CD4-positive, alpha-beta T cell treated with Interleukin-4 for 1 hour (primary cell): ENCODE measurements around the gene USP7.
"Not testable (repeated sequence)": the region's sequence is repeated elsewhere in the genome, so short reads cannot be mapped to it uniquely, and the experiment has no call there.

Source experiments
- DNase-seq, 2 donors: peaks; one replicate each; pipeline ENCODE4 v3.0.0-alpha.2; 2020 to 2022

USP7 gene

GRCh38 chr16:8921347-8921984 lies 42.2 kb downstream of the USP7 start:
- DNase-seq: no peak

DNA sequence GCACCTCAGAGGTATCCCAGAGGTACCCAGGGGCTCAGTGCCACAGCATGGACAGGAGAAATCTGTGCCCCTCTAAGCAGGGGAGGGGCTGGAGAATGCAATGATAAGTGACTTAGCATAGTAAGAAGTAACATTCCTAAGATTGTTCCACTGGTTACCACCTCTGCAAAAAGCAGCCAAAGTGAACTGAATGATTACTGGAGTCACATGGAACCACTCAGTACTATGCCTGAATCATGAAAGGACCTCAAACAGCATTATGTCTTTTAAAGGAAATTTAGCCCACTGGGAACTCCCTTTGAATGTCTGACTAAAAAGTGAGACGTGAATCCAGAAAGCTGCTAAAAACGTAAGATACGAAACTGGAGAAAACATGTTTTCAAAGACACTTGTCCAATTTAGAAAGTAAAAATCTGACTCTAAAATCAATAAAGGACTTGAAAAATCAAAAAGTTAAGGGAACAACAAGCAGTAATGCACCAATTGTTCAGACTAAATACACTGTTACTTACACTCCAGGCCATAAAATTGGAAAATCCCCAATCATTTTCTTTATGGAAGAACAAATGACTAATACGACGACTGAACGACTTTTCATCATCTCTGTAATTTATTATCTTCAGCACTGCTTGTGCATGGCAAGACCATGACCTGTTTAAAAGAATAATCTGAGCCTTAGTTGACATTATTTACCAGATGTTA lies 42.9 kb downstream of the USP7 start:
- DNase-seq: no peak

- DNase-seq: peak in 1 of 2 donors; percentile 10
Measured at GRCh38 chr16:8919934-8920462, 43.7 kb downstream of the USP7 start.

GRCh38 chr16:8919089-8919933 lies 44.4 kb downstream of the USP7 start:
- no peak for DNase-seq

- DNase-seq: not testable (repeated sequence)
Measured at GRCh38 chr16:8917336-8917735, 46.4 kb downstream of the USP7 start.

DNA sequence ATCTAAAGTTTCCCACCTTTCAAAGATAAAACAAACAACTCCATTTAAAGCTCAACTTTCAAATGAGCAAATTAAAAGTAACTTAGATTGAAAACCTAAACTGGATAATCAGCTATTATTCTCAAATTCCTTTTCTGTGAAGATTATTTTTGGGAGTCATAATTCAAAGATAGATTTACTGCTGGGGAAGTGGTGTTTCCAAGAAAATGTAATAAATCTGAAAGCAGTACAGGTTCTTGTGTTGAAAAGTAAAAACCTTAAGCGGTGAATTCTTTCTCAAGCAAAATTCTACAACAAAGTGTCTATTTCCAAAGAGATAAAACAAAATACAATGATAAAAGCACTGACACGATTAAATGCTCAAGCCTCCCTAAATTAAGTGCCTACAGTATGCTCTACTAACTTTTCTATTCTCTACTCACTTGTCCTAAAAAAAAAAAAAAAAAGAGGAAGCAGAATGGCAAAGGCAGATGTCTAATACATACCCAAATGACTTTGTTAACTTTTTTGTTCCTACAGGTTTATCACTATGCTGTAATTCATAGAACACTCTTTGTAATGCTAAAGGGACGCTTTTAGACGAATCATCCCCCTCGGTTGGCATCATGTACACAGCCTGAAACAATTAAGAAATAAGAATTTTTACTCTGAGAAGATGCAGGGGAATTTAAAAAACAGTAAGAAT lies 47.0 kb downstream of the USP7 start:
- no peak for DNase-seq

DNA sequence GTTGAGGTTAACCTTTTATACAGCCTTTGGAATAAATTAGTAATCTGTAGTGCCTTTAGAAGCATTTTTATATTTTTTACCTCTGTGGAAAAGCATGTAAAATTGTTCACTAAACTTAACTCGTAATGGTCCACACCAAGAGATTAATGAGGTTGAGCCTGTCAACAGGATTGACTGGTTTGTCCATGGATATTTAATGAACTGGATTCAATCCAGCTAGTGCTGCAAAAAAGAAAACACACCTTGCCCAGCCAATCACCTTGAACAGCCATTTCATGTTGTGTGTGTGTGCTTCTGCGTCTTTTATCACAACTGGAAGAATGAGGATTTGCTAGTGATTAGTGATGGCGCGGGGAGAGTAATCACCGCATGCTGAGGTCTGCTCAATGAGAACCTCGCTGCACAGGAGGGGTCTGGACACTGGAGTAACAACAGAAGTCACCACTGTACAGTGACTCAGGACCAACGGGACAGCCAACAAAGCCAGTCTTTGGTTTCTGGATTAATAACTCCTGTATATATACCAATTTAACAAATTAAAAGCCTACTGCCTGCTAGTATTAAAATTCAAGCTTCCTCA lies 47.9 kb downstream of the USP7 start:
- DNase-seq: no peak

GRCh38 chr16:8914098-8914497 lies 49.6 kb downstream of the USP7 start:
- no peak for DNase-seq

- DNase-seq: no peak
Measured at GRCh38 chr16:8912793-8913192, 50.9 kb downstream of the USP7 start.

DNA sequence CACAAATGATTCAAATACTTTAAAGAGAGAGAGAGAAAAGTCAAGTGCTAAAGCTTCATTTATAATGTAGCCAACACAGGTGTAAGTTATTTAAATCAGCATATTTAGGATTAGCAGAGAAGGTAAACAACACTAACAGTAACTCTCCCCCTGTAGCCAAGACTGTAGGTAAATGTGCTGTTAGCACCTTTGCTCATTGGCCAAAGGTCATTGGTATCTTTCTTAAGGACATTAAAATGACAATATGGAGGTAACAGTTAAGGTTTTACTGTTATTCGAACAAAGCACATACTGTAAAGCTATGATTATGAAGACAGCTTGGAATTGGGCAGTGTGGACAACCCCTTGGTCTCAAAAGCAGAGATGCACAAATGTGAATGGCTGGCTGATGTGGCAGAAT lies 52.9 kb downstream of the USP7 start:
- DNase-seq: no peak

- DNase-seq: no peak
Measured at GRCh38 chr16:8908810-8909468, 54.8 kb downstream of the USP7 start.

DNA sequence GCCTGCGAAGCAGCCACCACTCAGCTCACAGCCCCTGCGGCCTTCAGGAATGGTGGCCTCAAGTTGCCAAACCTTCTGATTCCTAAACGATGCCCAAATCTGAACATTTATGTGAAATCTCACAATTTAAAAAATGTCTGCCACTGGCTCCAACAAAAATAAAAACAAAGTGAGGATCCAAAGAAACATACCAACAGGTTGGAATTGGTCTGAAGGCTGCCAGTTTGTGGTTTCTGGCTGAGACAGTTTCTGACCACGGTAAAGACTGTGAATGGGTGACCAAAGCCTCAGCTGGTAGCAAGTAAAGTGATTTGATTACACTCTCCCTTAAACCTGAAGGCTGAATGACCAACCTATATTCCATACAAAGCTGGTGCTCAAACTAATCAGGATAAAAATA lies 56.6 kb downstream of the USP7 start:
- DNase-seq: no peak

DNA sequence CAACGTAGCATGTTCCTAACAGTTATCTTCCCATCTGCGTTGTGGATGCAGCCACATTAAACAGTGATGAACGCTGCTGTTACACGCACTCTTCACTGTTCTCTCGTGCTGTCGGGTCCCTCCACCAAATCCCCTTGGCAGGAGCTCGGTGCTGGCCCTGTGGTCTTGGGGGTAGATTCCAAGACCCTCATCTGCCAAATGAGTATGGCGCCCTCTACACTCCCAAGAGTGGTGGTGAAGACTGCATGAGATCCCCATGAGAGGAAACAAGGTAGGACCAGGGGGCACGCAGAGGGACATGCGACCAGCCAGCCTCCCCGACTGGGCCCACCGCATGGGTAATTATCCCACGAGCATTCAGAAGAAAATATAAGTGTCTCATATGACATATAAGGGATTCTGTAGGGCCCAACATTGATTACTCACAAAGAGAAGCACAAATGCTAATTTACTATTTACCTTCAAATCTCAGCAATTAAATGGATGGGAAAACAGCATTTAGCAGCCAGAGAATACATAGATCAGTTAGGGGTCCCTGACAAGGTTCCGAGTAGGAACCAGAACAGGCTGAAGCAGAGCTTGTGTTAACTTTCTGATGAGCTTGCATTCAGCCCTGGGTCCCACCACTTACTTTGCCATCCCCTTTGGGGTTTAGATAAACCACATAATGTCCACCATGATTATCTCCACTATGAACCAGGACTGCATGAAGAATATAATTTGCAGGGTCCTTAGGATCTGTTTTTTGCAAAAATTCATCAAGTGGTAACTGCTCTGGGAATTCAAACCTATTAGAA lies 57.7 kb downstream of the USP7 start:
- DNase-seq: no peak

GRCh38 chr16:8905168-8905762 lies 58.4 kb downstream of the USP7 start:
- DNase-seq: peak; percentile 27 to 38

DNA sequence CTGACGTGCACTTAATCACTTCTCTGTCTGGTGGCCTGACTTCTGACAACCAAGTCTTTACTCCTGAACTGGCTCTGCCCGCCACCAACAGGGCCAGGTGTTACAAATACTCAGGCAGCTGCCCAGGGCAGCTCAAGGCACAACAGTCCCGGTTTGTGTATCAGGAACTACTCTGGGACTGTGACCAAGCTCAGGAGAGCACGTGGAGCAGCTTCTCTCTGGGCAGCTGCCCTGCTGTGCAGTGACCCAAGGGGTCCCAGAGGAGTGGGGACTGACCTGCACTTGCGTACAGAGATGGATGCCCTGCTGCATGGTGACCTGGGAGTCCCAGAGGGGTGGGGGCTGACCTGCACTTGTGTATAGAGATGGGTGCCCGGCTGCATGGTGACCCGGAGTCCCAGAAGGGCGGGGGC lies 59.7 kb downstream of the USP7 start:
- no peak for DNase-seq

GRCh38 chr16:8903004-8903403 lies 60.7 kb downstream of the USP7 start:
- DNase-seq: no peak

- DNase-seq: no peak
Measured at GRCh38 chr16:8901320-8901861, 62.3 kb downstream of the USP7 start.

- no peak for DNase-seq
Measured at GRCh38 chr16:8900343-8900742, 63.4 kb downstream of the USP7 start.

DNA sequence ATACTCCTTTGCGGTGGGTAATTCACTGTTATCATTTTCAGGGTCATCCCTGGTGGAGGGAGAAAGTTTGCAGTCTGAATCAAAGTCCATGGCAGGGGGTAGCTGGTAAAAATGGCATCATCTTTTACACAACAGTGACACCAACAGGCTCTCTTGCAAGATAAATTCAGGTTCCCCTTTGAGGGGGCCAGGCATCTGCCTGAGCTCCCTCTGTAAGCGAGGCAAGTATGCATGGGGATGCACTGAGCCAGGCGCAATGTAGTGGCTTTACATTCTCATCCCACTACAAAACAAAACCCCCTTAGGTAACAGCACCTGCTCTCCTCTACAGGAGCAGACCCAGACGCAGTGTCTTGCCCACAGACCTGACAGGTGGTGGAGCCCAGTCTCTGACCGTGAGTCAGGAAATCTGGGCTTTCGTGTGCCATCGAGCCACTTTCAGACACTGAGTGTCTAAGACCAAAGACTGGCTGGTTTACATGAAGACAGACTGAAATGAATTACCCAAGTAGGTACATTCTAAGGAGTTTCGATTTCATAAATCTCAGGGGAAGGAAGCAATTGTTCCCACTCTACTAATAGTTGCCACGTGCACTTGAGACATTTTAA lies 63.9 kb downstream of the USP7 start:
- DNase-seq: no peak
